HG03442 (cell line): ENCODE measurements around the gene RASA4B.
A peak's percentile ranks its signal among the peaks of the same experiment; 100 is the strongest.
"Not testable (repeated sequence)": the region's sequence is repeated elsewhere in the genome, so short reads cannot be mapped to it uniquely, and the experiment has no call there.

Experiments
- ATAC-seq: cut with Tn5 transposase; IDR thresholded peaks from one replicate; pipeline ENCODE4 v1.9.1; 2021; ENCODE audit warnings: mild to moderate bottlenecking, moderate library complexity; ENCODE audit not compliant: unreplicated experiment

Gene RASA4B

DNA sequence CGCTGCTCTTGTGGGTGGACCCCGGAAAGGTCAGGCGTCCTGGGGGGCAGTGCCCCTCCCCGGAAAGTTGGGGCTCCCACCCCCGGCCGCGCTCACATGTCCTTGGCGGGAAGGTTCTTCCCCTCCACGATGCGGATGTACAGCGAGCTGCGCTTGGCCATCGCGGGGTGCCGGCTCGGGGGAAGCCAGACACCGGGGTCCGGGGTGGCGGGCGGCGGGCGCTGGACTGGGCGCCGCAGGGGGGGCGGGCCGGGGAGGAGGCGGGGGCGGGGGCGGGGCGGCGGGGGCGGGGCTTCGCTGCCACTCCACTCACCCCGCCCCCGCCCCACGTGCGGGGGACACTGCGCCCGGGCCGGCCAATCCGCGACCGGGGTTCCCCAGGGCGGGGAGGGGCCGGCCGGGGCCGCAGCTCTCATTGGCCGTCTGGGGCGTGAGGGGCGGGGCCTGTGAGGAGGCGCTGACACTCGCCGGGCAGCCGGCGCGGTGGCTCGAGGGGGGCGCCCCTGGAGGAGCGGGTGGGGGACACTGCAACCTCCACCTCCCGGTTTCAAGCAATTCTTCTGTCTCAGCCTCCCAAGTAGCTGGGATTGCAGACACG, at the start of gene RASA4B:
TSS of gene RASA4B (minus strand) at position 228 of the 598 bp plus-strand sequence. CDS start at position 161, 67 bp downstream.
- peak; percentile 57 for ATAC-seq

DNA sequence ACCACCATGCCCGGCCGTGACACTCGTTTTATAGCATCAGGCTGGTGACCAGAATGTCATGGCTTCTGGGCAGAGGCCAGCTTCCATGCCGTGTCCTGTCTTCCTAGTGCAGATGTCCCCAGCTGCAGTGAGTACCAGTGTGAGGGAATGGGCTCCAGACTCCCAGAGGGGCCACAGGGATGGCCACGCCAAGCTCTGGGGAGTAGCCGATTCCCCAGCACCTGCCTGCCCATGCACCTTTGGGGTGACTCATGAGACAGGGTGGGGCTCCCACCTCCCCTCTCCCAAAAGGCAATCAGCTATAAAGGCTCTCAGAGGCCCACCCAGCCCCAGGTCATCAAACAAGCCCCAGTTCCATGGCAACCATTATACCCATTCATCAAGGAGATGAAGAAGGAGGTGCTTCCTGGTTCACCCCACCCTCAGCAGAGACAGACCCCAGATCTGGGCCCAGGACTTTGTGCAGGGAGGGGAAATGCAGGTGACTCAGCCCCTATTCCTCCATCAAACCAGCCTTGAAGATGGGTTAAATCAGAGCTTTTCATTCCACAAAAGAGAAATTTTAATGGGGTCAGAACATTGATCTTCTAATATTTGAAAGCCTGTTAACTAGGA, 33.3 kb upstream of the RASA4B start, which contains the start of gene SPDYE2:
TSS of gene SPDYE2 (plus strand) at position 419 of the 615 bp plus-strand sequence. CDS start 2,030 bp downstream, outside the sequence.
- not testable (repeated sequence) for ATAC-seq

DNA sequence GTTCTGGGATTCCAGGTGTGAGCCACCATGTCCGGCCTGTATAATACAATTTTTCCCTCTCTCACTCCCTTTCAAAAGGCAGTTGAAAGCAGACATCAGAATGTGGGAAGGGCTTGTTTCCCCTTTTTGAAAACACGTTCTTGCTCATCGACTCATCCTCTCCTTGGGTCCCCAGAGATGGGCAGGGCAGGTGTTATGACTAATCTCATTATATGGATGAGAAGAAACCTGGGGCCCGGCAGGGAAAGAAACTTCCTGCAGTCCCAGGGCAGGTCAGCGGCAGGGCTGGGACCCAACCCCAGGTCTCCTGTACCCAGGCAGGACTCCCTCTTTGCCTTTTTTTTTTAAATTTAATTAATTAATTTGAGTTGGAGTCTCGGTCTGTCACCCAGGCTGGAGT, 28.8 kb upstream of the RASA4B start:
- ATAC-seq, result peak; percentile 93

DNA sequence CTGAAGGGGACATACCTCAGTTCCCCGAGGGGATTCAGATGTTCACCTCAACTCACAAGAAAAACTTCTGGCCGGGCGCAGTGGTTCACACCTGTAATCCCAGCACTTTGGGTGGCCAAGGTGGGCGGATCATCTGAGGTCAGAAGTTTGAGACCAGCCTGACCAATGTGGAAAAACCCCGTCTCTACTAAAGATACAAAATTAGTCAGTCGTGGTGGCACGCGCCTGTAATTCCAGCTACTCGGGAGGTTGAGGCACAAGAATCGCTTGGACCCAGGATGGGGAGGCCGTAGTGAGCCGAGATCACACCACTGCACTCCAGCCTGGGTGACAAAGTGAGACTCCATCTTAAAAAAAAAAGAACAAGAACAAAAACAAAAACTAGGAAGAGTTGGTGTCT, 27.7 kb upstream of the RASA4B start:
- ATAC-seq, result not testable (repeated sequence)

DNA sequence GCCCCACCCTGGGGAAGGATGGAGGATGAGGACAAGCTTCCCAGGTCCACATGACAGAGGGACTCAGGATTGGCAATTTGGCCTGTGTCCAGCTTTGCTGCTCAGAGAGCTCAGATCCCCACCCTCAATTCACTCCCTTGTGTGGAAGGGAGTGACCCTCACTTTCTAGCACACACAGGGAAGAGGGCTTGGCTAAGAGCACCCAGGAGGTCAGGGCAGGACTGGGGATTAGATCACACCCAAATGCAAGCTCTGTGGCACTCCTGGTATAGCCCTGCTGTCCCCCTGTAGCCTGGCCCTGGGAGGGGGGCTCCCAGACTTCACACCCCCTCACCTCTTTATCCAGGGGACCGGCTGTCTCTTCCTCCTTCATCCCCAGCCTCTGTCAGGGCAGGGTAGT, 26.8 kb upstream of the RASA4B start:
- ATAC-seq, result not testable (repeated sequence)

DNA sequence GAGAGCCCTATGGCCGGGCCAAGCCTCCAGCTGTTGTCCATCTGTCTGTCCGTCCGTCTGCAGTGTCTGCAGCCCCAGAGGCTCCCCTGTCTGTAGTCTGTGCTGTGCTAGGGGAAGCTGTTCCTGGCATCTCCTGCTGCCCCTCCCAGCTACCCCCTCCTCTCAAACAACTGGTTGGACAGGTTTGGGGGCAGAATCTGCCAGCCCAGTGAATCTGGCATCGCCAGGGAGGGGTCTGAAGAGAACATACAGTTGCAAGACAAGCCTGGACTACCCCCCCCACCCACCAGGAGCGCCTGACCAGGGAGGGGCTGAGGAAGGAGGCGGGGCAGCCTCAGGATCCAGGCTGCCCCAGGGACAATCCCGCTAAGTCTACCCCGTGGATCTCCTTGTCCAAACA, 26.0 kb upstream of the RASA4B start, which contains the start of gene UPK3BL2:
TSS of gene UPK3BL2 (minus strand) at position 101 of the 400 bp plus-strand sequence. CDS start at position 41, 60 bp downstream.
- not testable (repeated sequence) for ATAC-seq

DNA sequence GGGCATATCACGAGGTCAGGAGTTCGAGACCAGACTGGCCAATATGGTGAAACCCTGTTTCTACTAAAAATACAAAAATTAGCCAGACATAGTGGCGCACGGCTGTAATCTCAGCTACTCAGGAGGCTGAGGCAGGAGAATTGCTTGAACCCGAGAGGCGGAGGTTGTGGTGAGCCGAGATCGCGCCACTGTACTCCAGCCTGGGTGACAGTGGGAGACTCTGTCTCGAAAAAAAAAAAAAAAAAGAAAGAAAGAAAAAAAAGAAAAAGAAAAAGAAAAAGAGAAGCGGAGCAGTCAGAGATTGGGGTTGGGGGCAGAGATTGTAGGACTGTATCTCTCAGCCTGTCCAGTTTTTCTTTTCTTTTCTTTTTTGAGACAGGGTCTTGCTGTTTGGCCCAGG, 25.2 kb upstream of the RASA4B start:
- not testable (repeated sequence) for ATAC-seq

DNA sequence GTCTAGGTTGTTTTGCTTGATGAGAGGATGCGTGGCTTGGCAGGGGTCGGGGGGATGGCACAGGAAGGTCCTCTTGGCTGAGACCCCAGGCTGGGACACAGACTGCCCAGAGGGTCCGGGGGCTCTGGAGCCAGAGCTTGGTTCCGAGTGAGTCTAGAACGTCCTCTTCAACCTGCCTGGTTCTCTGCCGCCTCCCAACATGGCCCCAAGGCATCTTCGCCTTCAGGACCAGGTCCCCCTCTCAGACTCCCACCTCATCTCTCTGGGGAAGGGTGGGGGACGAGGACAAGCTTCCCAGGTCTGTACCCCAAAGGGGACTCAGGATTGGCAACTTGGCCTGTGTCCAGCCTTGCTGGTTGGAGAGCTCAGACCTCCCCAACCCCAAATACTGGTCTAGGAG, 24.5 kb upstream of the RASA4B start:
- not testable (repeated sequence) for ATAC-seq

DNA sequence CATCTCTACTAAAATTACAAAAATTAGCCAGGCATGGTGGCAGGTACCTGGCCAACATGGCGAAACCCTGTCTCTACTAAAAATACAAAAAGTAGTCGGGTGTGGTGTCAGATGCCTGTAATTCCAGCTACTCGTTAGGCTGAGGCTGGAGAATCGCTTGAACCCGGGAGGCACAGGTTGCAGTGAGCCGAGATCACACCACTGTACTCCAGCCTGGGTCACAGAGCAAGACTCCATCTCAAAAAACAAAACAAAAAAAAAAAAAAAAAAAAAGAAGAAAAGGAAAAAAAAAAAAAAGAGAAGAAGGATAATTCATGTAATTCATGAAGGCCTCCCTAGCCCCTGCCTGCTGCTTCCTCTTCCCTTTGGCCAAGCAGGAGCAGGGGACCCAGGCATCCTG, 23.0 kb upstream of the RASA4B start:
- not testable (repeated sequence) for ATAC-seq

DNA sequence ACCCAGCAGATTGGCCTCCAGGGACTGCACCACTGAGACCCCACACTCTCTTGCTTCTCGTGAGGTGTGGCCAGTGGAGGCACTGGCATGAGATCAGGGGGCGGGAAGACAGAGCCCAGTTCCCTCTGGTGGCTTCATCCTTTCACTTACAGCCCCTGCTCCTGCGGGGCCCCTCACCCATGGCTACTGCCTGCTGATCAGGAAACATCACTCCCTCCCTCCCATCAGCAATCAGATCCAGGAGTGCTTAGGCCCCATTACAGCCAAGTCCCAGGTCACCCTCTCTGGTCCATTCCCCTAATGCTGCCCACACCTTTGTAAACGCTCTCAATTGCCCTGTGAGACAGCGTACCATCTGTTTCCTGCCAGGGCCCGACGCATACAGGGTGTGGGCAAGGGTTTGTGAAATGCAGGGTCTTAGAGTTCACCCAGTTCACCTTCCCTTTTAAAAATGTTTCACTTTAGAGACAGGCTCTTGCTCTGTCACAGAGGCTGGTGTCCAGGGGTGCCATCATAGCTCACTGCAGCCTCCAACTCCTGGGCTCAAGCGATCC, 17.6 kb upstream of the RASA4B start:
- ATAC-seq, result not testable (repeated sequence)

DNA sequence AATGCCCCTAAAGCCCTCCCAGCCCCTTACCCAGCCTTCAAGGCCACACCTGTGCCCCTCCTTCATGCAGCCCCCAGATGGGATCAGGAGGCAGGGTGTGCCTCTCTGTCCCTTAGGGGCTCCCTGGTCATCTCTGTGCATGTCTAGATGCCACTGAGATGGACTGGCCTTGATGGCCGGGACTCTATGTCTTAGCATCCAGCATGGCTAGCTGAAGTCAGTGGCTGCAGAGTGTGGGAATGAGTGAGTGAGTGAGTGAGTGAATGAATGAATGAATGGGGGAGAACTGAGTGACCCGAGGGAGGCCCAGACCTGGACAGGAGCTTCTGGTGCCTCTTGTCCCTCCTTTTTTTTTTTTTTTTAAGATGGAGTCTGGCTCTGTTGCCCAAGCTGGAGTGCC, 14.6 kb upstream of the RASA4B start:
- not testable (repeated sequence) for ATAC-seq

DNA sequence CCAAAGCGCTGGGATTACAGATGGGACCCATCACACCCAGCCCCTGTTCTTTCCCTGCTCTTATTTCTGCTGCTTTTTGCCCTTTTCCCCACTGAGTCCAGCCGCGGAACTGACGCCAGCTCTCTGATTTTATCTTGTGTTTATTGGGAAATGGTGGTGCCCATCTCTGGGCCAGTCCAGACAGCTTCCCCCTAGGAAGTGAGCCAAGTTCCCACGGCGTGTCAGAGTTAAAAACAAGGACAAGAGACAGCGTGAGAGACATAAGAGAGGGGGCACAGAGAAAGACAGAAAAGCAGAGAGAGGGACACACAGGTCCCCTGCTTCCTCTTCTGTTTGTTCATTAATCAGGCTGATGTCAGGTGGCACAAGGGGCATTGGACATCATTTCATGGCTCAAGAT, 14.0 kb upstream of the RASA4B start:
- not testable (repeated sequence) for ATAC-seq

DNA sequence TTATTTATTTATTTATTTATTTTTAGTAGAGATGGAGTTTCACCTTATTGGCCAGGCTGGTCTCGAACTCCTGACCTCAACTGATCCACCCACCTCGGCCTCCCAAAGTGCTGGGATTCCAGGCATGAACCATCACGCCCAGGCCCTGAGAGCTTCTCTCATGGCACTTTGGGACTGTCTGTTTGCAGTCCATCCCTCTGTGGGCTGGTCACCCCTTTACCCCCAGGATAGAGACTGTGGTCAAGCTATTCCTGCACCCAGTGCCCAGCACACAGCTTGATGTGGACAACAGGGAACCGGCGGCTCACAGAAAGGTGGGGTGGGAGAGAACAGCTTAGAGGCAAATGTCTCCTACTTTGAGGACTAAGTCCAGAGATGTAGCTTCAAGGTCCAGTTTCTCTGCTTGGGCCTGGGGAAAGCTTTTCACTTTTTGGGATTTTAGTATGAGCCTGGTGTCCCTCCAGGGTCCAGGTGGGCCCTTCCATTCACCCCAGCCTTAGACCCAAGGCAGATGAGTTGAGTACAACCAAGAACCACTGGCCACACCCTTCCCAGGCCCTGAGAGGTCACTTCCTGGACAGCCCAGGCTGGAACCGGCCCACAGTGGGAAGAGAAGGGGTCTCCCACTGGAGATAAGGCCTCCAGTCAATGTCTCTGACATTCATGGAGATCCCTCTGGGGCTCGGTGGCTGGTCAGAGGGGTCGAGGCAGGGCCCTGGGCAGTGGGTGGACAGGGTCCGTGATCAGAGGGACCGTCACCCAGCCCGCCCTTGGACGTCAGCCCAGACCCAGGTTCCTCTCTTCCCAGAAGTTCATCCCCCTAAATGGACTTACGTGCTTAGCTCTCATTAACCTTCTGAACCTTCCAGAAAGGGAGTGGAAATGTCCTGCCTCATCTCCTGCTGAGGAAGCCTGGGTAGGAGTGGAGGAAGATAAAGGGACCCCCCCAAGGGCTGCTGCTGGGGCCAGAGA, 10.5 kb upstream of the RASA4B start:
- not testable (repeated sequence) for ATAC-seq

DNA sequence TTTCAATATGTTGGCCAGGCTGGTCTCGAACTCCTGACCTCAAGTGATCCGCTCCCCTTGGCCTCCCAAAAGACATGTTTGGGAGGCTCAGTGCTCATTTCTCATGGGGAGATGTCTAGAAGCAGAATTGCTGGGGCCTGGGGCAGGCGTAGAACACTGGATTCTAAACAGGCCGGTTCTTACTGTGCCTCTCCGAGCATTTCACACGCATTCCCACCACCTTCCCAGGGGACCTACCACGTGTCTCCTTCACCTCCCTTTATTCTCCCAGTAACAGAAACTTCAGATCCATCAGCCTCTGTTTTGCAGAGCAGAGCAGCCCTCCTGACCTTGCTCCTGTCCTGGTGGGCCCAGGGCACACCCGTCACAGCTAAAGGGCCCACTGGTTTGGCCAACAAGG, 9.6 kb upstream of the RASA4B start:
- ATAC-seq, result not testable (repeated sequence)

DNA sequence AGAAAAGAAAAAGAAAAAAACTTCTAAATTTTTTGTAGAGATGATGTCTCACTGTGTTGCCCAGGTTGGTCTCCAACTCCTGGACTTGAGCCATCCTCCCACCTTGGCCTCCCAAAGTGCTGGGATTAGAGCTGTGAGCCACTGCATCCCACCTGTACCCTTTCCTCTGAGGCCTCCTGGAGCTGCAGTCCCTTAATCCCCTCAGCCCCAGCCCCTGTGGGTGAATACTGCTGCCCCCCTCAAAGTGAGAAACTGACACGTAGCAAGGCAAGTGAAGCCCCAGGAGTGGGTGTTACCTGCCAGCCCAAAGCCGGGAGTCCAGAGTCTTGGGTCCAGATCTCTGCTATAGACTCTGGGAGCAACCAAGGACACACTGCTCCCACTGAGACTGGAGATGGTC, 7.2 kb upstream of the RASA4B start:
- not testable (repeated sequence) for ATAC-seq

DNA sequence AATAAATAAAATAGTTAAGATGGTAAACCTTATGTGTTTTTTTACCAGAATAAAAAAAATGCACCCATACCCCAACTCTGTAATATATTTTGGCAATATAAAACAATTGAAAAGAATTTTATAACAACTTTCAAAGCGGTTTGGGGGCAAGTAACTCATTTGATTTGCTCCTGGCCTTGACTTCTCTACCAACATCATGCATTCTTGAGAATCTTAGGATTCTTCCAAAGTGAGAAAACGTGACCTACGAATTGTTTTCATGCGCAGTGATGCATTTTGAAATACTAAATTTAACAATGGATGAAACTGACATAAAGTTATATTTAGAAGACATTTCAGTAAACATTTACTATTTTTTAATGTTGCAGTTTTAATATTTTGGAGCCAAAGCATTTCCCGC, 3.2 kb upstream of the RASA4B start:
- not testable (repeated sequence) for ATAC-seq

DNA sequence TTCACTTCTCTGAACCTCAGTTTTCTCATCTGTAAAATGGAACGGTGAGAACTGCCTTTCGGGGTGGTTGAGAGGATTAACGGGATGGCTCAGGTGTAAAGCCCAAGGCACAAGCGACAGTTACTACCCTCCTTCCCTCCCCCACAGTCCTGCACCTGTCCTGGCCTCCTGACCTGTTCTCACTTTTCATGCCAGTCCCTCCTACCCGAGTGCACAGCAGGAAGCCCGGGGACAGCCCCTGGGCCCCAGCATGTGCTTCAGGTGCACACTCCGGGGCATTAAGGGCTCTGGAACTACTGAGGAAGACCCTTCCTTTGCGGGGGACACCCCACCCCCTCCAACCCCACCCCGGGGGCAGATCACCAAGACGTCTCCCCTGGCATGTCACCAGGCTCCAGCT, 626 bp downstream of the RASA4B start:
- ATAC-seq, result not testable (repeated sequence)

DNA sequence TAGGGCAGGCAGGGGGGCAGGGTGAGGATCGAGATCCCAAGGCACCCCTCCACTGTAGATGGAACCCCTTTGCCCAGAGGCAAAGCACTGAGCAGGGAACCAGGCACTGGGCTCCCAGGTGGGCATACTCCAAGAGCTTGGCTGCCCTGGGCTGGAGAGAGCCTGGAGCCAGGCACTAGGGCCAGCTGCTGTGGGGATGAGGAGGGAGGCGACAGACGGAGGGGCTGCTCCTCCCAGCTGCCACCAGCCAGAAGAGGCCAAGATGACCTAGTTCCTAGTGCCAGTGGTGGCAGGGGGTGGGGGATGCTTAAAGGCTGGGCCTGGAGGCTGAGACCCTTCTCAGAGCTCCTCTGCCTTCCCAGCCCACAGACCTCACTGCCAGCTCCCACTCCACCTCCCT, 1.7 kb downstream of the RASA4B start:
- not testable (repeated sequence) for ATAC-seq

DNA sequence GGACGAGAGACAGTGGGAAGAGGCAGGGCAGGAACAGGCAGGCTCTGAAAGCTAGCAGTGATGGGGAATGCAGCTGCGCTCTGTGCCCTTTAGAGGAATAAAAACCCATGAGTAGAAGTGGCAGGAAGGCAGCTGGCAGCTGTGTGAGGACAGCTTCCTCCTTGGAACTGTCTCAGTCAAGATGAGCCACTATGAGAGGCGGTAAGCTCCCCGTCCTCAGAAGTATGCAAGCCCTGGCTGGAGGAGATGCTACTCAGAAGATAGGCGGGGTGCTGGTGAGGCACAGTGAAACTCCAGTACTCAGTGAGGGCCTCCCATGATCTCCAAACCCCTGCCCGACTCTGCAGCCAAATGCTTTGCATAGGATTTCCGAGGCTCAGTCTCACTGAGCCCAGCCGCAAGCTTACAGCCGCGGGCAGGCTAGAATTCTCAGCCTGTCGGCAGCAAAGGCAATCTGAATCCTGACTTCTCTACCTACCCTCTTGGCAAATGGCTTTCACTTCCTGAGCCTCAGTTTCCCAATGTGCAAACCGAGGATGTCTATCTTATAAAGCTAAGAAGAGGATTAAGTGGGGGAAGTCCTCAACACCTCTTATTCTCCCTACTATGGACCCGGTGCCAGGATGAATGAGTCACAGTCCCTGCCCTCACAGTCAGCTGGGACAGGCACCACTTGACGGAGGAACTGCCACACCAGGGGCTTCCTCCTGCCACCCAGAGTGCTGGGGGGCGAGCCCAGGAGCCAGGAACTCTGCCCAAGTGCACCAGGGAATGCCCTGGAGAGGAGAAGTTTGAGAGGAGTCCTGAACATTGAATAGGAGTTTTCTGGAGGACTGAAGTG, 2.5 kb downstream of the RASA4B start:
- peak; percentile 68 for ATAC-seq

DNA sequence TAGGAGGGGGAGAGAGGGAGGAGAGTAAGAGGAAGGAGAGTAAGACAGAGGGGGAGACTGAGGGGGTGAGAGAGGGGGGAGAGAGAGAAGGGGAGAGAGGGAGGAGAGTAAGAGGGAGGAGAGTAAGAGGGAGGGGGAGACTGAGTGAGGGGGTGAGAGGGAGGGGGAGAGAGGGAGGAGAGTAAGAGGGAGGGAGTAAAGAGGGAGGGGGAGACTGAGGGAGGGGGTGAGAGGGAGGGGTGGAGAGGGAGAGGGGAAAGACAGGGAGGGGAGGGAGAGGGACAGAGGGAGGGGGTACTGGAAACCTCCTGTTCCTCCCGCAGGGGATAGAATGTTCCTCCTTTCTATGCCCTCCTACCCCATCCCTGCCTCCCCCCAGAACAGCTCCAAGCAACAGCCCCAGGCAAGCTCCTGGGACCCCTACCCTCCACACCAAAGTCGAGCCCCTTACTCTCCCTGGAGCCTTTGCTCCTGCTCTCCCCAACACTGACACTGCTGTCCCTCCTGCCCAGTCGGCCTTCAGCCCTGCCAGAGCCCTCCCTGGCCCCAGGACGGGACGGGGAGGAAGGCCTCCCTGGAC, 4.8 kb downstream of the RASA4B start:
- not testable (repeated sequence) for ATAC-seq
